Skeletal muscle tissue (tissue), 4 donors: ENCODE data around the gene GINS1. TPM values are rescaled to one million over a fixed set of nuclear protein-coding genes. Genes with fewer than 3 reads are reported as not detected.

Experiments
- H3K27ac ChIP-seq: one replicate; pipeline ENCODE4 v1.7.0; 2013; ENCODE audit warnings: mild to moderate bottlenecking, low read depth, low read length, inconsistent platforms
- H3K27me3 ChIP-seq, 3 donors: one replicate each; pipeline ENCODE4 v1.7.0; 2013; ENCODE audit warnings: low read length in 3 of 3; ENCODE audit not compliant: control insufficient read depth in 3 of 3, insufficient read depth in 3 of 3
- H3K36me3 ChIP-seq, 3 donors: one replicate each; pipeline ENCODE4 v1.7.0; 2013; ENCODE audit warnings: low read length in 3 of 3; ENCODE audit not compliant: control insufficient read depth in 3 of 3, insufficient read depth in 3 of 3
- H3K4me1 ChIP-seq, 3 donors: one replicate each; pipeline ENCODE4 v1.7.0; 2013; ENCODE audit warnings: low read length in 3 of 3, mild to moderate bottlenecking in 3 of 3; ENCODE audit not compliant: control insufficient read depth in 3 of 3, insufficient read depth in 3 of 3
- H3K4me3 ChIP-seq, 3 donors: one replicate each; pipeline ENCODE4 v1.7.0; 2013; ENCODE audit warnings: low read length in 3 of 3
- H3K9ac ChIP-seq, 3 donors: one replicate each; pipeline ENCODE4 v1.7.0; 2013; ENCODE audit warnings: low read length in 3 of 3, mild to moderate bottlenecking in 3 of 3, moderate library complexity in 2 of 3, low read depth in 1 of 3
- H3K9me3 ChIP-seq, 3 donors: one replicate each; pipeline ENCODE4 v1.7.0; 2013; ENCODE audit warnings: low read length in 3 of 3; ENCODE audit not compliant: control insufficient read depth in 3 of 3
- total RNA-seq: library from RNA; depleted of rRNA; stranded (reverse); fragments of >200 nt; gene quantifications from one replicate; pipeline ENCODE4 v1.2.3, GENCODE V29; 2014
- donor health status: Osteomylitis.

The GINS1 gene
- total RNA-seq, 1 donor from 2014 or later: 4.2 TPM

DNA sequence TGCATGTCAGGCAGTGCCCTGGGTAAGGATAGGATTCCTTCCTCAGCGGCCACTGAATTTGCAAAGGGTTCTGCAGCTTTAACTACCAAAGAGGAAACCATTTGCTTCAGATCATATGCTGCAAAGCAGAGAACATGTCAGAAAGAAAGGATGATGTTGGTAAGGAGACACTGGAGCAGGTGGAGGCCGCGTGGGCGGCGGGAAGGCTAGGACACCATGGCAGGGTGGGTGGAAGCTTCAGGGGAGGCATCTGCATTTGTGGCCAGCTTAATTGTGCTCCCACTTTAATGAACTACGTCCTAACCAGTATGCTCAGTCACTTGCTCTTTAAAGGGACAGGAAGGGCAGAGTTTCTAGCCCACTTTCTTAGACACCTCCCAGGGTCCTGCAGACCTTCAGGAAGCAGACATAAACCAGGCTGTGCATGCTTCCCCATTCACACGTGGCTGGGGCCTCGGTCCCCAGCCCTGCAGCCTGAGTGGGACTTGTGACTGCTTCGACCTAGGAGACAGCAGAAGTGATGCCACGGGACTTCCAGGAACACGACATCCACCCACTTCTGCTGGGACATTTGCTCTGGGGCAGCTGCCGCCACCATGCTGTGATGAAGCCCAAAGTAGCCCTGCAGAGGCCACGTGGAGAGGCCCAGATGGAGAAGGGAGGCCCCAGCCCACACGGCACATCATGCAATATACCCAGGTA is 76.1 kb downstream of the GINS1 start:
- Histone ChIP-seq H3K36me3 (peaks cover 0 to 16% (median 0%) of the 10 kb centered on the region in 3 donors), H3K9ac (no peak overlapping the region), H3K27me3 (no peaks in the 10 kb centered on the region), H3K27ac (no peak overlapping the region), H3K9me3 (no peaks in the 10 kb centered on the region), H3K4me1 (no peaks in the 10 kb centered on the region), H3K4me3 (no peak overlapping the region)

DNA sequence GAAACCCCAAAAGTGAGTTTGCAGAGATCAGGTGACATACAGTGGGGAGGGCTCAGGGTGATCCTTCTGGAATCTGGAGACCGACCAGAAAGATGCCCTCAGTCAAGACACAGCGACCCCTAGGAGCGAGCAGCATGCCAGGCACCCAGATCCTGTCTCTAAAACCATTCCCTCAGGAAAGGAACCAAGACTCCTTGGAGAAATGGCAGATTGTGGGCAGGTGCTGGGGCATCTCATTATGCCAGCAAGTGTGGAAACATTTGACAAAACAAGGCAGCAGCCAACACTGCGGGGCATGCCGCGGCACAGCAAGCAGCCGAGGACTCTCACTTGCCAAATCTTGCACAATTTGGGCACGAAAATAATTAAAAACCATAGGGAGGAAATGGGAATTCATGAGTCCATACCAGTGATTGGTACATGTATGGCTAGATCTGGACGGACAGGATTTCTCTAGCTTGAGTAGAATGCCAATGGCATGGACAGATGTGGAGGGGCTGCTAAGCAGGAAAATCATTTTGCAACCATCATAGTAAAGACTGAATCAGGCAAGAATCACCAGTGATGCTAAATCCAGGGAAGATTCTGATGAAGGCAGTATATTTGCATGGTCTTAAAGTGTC is 76.9 kb downstream of the GINS1 start:
- Histone ChIP-seq H3K4me1 (no peaks in the 10 kb centered on the region), H3K36me3 (peaks cover 0 to 16% (median 0%) of the 10 kb centered on the region in 3 donors), H3K4me3 (no peak overlapping the region), H3K9me3 (no peaks in the 10 kb centered on the region), H3K27ac (no peak overlapping the region), H3K27me3 (no peaks in the 10 kb centered on the region), H3K9ac (no peak overlapping the region)

DNA sequence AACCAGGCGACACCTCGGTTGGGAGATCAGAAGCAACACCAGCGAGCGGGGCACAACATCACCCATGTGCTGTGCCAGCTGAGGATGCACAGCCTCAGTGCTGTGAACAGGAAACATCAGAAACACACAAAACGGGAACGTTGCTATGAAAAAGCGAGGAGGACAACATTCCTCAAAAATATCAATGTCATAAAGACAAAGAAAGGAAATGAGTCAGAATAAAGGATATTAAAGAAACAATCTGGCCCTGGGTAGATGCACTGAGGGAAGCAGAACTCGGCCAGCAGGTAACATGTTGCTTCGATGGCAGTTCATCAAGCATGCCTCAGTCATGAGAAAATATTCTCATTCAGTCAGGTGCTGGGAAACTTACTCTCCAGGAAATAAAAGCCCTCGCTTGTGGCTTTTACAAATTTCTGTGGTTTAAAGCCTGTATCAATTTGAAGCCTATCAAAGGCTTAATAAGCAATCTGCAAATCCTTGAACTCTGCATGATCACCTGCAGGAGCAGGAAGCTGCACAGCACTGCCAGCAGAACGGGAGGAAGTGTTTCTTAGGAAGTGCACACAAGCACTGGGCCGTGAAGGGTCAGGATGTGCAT is 77.5 kb downstream of the GINS1 start:
- H3K9me3 ChIP-seq: no peaks in the 10 kb centered on the region
- no peak overlapping the region for H3K4me3 ChIP-seq
- no peaks in the 10 kb centered on the region for H3K4me1 ChIP-seq
- no peaks in the 10 kb centered on the region for H3K27me3 ChIP-seq
- H3K36me3 ChIP-seq: peaks cover 0 to 16% (median 0%) of the 10 kb centered on the region in 3 donors
- H3K27ac ChIP-seq: no peak overlapping the region
- no peak overlapping the region for H3K9ac ChIP-seq

DNA sequence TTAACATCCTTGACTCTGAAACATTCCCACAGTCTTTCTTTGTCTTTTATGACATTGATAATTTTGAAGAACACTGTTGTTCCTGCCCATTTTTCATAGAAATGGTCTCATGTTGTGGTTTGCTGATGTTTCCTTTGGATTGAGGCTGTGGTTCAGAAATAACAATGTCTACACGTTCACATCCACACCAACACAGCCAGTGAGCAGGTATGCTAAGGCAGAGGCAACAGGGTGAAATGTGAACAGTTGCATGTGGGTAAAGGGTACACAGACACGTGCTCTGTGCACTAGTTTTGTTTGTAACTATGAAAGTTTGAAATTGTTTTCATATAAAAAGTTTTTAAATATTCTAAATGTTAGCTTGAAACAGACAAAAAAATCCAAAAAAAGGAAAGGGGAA is 78.4 kb downstream of the GINS1 start:
- Histone ChIP-seq H3K27ac (no peak overlapping the region), H3K9ac (peak overlapping the region in 1 of 3 donors; percentile 40), H3K4me3 (no peak overlapping the region), H3K4me1 (no peaks in the 10 kb centered on the region), H3K27me3 (no peaks in the 10 kb centered on the region), H3K36me3 (peaks cover 0 to 14% (median 0%) of the 10 kb centered on the region in 3 donors), H3K9me3 (no peaks in the 10 kb centered on the region)

DNA sequence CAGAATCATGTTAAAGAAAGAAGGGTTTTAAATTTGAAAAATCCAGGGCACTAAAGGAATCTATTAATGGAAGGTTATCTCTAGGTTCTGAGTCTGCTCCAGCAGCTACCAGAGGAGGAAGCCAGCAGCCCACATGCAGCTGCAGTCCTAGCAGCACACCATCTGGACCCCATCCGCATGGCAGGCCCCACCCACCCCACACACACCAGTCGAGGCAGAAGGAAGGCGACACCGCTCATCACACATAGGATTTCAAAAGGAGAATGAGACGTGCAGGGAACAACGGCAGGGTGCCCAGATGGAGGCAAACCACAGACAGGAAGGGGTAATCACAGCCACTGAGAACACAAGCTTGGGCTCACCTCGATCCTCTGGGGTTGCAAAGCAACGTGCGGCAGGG is 78.9 kb downstream of the GINS1 start:
- H3K4me3 ChIP-seq: no peak overlapping the region
- H3K9ac ChIP-seq: no peak overlapping the region
- no peaks in the 10 kb centered on the region for H3K27me3 ChIP-seq
- no peaks in the 10 kb centered on the region for H3K9me3 ChIP-seq
- peaks cover 0 to 14% (median 0%) of the 10 kb centered on the region in 3 donors for H3K36me3 ChIP-seq
- H3K27ac ChIP-seq: no peak overlapping the region
- no peaks in the 10 kb centered on the region for H3K4me1 ChIP-seq

DNA sequence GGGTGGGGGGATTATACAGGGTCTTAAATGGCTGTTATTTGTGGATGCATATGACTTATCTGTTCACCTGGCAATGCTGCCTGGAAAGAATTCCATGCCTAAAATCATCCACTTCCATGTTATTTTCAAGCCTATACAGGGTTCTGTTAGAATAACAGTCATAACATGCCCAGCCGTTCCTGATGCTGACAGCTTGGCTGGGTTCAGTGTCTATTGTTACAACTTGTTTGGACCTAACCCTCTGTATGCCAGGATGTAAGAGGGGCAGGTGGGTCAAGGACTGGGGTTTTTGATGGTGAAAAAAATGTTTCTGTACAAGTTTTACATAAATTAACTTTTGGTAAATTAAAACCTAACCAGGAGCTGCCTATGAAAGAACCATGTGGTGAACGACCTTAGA is 79.8 kb downstream of the GINS1 start:
- Histone ChIP-seq H3K27ac (no peak overlapping the region), H3K9ac (no peak overlapping the region), H3K36me3 (peaks cover 0 to 8% (median 0%) of the 10 kb centered on the region in 3 donors), H3K4me1 (no peaks in the 10 kb centered on the region), H3K27me3 (no peaks in the 10 kb centered on the region), H3K9me3 (no peaks in the 10 kb centered on the region), H3K4me3 (no peak overlapping the region)

DNA sequence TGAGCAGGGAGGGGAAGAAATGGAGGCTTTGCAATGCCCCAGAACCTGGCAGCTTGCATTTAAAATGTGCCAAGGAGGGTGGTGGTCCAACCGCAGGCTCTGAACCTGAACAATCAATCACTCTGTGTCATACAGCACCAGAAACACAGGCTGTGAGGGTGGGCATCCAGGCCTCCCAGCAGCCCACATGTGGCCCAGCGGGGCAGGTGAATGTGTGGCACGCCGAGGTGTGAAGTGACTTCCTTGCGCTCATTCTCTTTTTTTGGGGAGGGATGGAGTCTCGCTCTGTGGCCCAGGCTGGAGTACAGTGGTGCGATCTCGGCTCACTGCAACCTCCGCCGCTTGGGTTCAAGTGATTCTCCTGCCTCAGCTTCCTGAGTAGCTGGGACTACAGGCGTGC is 80.5 kb downstream of the GINS1 start:
- Histone ChIP-seq H3K36me3 (peaks cover 0 to 8% (median 0%) of the 10 kb centered on the region in 3 donors), H3K4me1 (no peaks in the 10 kb centered on the region), H3K27ac (no peak overlapping the region), H3K4me3 (no peak overlapping the region), H3K27me3 (no peaks in the 10 kb centered on the region), H3K9ac (no peak overlapping the region), H3K9me3 (no peaks in the 10 kb centered on the region)

DNA sequence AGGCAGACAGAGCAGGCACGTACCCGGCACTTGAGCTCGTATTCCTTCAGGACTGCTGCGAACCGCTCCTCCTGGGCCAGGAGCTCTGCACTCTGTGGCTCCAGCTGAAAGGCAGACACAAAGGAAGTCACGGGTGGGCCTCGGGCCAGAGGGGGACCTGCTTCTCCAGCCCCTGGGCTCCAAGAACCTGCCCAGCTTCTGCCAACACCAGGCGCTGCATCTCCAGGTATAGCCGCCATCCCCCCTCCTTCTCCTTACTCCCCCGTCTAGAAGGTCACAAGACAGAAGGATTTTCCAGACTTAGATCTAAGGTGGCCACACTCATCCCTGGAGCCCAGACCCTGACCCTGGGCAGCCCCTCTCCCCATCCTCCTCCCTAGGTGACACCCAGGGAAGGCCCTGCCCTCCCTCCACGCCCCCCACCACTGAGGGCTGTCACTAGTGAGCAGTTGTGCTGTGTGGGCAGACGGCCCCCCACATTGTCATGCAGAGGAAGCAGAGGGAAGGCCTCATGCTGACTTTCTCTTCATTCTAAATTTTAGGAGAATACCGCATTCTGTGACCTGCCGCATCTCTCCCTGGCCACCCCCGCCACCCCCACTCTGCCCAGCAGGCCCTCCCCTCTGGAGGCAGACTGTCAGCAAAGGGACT is 81.9 kb downstream of the GINS1 start:
- no peaks in the 10 kb centered on the region for H3K4me1 ChIP-seq
- no peaks in the 10 kb centered on the region for H3K9me3 ChIP-seq
- H3K27me3 ChIP-seq: no peaks in the 10 kb centered on the region
- H3K36me3 ChIP-seq: peaks cover 0 to 3% (median 0%) of the 10 kb centered on the region in 3 donors
- H3K27ac ChIP-seq: no peak overlapping the region
- no peak overlapping the region for H3K9ac ChIP-seq
- no peak overlapping the region for H3K4me3 ChIP-seq

DNA sequence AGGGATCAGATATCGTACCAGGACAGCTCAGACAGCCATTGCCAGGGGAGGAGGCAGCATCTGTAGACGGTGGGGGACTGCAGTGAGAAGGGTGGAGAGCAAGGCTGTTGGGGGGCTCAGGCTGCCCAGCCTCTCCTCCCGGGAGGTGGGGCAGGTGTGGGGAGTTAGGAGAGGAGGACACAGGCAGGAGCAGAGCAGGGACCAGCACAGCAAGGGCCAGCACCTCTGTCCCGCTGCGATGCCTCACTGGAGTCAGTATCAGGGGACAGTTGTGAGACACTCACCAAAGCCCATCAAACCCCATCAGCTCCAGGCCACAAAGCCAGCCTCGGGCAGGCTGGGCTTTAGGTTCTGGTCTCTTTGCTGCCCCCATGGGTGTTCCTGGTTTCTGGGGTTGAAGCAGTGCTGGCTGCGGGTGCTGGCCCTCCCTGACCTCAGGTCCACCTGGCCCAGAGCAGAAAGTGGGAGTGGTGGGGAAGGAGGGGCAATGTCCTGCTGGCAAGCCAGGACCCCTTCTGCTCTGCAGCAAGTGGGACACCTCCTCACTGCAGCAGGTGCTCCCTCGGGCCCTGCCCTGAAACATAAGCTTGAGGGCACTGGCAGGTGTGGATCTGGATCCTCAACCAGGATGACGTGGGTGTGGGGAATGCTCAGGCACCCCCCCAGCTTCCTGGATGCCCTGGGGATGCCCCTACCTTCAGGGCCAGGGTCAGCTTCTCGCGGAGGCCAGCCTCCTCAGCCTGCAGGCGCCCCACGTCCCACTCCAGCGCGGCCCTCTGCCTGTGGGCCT is 83.4 kb downstream of the GINS1 start:
- no peaks in the 10 kb centered on the region for H3K9me3 ChIP-seq
- no peak overlapping the region for H3K27ac ChIP-seq
- H3K4me1 ChIP-seq: no peaks in the 10 kb centered on the region
- no peak overlapping the region for H3K9ac ChIP-seq
- H3K36me3 ChIP-seq: peaks cover 0 to 4% (median 0%) of the 10 kb centered on the region in 3 donors
- no peak overlapping the region for H3K4me3 ChIP-seq
- H3K27me3 ChIP-seq: no peaks in the 10 kb centered on the region
